Ishikawa (cell line): ENCODE measurements around the gene ZFX.

Source experiments
- TAF1 ChIP-seq: IDR thresholded peaks from 2 replicates; pipeline ENCODE4 v1.6.1; 2012; ENCODE audit warnings: low read depth, mild to moderate bottlenecking
- YY1 ChIP-seq: IDR thresholded peaks from 2 replicates; pipeline ENCODE4 v1.6.1; 2012; ENCODE audit warnings: low read depth

DNA sequence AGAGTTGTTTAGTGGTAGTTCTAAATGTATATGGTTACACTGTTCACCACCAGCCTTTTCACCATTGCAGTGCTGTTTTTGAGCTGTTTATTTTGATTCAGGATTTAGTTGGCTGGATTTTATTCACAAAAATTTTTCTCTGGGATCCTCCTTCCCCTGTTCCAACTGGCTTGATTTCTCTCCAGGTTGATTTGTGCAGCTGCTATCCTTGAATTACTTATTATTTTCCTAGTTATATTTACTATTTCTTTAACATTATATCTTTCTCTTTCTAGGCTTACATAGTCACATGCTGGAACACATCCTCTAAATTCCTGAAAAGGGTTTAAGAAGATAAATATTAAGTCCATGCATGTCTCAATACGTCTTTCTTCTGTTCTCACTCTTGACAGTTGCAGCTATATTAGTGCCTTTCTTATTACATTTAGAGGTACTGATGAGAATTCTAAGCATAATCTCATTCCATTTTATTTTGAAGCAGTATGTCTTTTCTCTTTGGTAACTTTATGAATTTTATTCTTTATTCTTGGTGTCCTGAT is 82.2 kb downstream of the ZFX start:
- no peak for TF ChIP-seq YY1
- TF ChIP-seq TAF1, result no peak
